ENCODE results near the gene AAMP. TPM values are rescaled to one million over a fixed set of nuclear protein-coding genes. Genes with fewer than 3 reads are reported as not detected.

The AAMP gene
- total and polyA plus RNA-seq, 9 donors, result 71.1 to 144 (median 106) TPM

DNA sequence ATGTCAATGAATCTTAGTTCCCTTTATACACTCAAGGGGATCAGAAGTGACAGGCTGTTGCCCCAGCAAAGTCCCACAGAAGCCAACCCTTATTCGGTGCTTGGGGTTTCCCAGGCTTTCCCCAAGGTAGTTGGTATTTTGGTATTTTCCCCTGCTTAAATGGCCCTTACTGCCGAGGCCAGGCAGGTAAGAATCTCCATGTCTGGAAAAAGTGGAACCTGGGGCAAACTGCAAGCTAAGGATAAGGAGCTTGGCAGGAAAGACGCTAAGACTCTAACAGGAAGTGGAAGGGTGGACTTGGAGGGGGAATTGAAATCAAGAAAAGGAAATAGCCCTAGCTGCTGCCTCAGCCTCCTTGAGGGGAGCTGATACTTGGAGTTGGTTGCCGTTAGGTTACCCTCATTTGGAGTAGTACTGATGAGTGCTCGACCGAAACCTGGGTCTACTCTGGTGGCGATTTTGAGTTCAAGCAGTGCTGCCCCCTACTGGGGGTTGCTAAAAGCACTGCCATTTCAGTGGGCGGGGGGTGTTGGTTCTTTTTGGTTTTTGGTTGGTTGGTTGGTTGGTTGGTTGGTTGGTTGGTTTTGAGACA is 12.5 kb downstream of the AAMP start:
- H3K9me3 ChIP-seq, result no peaks in the 10 kb centered on the region
- TF ChIP-seq, protein P1, sequence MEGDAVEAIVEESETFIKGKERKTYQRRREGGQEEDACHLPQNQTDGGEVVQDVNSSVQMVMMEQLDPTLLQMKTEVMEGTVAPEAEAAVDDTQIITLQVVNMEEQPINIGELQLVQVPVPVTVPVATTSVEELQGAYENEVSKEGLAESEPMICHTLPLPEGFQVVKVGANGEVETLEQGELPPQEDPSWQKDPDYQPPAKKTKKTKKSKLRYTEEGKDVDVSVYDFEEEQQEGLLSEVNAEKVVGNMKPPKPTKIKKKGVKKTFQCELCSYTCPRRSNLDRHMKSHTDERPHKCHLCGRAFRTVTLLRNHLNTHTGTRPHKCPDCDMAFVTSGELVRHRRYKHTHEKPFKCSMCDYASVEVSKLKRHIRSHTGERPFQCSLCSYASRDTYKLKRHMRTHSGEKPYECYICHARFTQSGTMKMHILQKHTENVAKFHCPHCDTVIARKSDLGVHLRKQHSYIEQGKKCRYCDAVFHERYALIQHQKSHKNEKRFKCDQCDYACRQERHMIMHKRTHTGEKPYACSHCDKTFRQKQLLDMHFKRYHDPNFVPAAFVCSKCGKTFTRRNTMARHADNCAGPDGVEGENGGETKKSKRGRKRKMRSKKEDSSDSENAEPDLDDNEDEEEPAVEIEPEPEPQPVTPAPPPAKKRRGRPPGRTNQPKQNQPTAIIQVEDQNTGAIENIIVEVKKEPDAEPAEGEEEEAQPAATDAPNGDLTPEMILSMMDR (IDR thresholded peaks at IDR 0.05), result peak in 1 of 3 donors; percentile 8
- no peak for TF ChIP-seq POLR2A (IDR thresholded peaks at IDR 0.05)
- intact Hi-C loops (cut with DNase I), result no loop called here
- H3K27me3 ChIP-seq, result no peaks in the 10 kb centered on the region
- DNase-seq, result peak in 1 of 5 donors; percentile 37
- 75 to 79% (median 75%) methylated on average over 8 of the region's 8 CpGs for WGBS, 3 donors
- H3K4me3 ChIP-seq, result no peak overlapping the region
- H3K27ac ChIP-seq, result peak overlapping the region in 1 of 2 donors; percentile 6
- no peaks in the 10 kb centered on the region for H3K36me3 ChIP-seq
- H3K4me1 ChIP-seq (ENCODE audit: insufficient read depth), result peaks cover 20% of the 10 kb centered on the region

- DNase-seq, result no peak
- no peaks in the 10 kb centered on the region for H3K36me3 ChIP-seq
- H3K9me3 ChIP-seq, result no peaks in the 10 kb centered on the region
- intact Hi-C loops (cut with DNase I), result no loop called here
- peaks cover 17% of the 10 kb centered on the region for H3K4me1 ChIP-seq (ENCODE audit: insufficient read depth)
- H3K27me3 ChIP-seq, result no peaks in the 10 kb centered on the region
- H3K4me3 ChIP-seq, result no peak overlapping the region
- H3K27ac ChIP-seq, result no peak overlapping the region
- 90 to 91% (median 90%) methylated on average over 13 of the region's 13 CpGs for WGBS, 3 donors
- TF ChIP-seq, protein P1 (IDR thresholded peaks at IDR 0.05), result no peak
- TF ChIP-seq POLR2A (IDR thresholded peaks at IDR 0.05) (no peak), EP300 (IDR thresholded peaks at IDR 0.05) (no peak)
Observed at GRCh38 chr2:218256612-218257350, 13.2 kb downstream of the AAMP start.

GRCh38 chr2:218255446-218255845 is 14.5 kb downstream of the AAMP start:
- H3K9me3 ChIP-seq, result no peaks in the 10 kb centered on the region
- no peak for TF ChIP-seq POLR2A (IDR thresholded peaks at IDR 0.05)
- no peak for TF ChIP-seq EP300 (IDR thresholded peaks at IDR 0.05)
- TF ChIP-seq, protein P1 (IDR thresholded peaks at IDR 0.05), result no peak
- no peak for DNase-seq
- H3K27me3 ChIP-seq, result no peaks in the 10 kb centered on the region
- H3K36me3 ChIP-seq, result no peaks in the 10 kb centered on the region
- H3K4me3 ChIP-seq, result no peak overlapping the region
- H3K4me1 ChIP-seq (ENCODE audit: insufficient read depth), result peaks cover 15% of the 10 kb centered on the region
- 68 to 87% (median 72%) methylated on average over 6 of the region's 6 CpGs for WGBS, 3 donors
- intact Hi-C loops (cut with DNase I), result no loop called here
- no peak overlapping the region for H3K27ac ChIP-seq

DNA sequence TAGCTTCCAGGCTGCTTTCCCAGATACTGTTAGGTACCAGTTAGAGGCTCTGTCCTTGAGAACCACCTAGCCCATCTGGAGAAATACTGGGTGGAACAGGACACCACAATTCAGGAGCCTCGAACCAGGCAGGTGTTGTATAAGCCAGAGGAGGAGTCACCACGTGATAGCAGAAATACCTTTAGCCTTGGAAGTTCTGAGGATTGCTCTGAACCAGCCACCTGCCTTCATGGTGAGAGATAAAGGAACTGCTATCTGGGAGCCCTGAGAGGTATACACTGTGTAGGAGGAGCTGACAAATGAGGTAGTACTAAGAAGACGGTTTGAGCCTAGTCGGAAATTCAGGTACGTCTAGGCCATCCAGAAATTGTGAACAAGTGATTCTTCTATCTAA is 16.7 kb downstream of the AAMP start:
- Histone ChIP-seq H3K4me1 (ENCODE audit: insufficient read depth) (no peaks in the 10 kb centered on the region), H3K9me3 (no peaks in the 10 kb centered on the region), H3K27ac (no peak overlapping the region), H3K36me3 (peaks cover 3% of the 10 kb centered on the region), H3K4me3 (no peak overlapping the region), H3K27me3 (no peaks in the 10 kb centered on the region)
- intact Hi-C loops (cut with DNase I), result no loop called here
- no peak for DNase-seq
- TF ChIP-seq, protein P1 (IDR thresholded peaks at IDR 0.05), result no peak
- no peak for TF ChIP-seq POLR2A (IDR thresholded peaks at IDR 0.05)
- TF ChIP-seq EP300 (IDR thresholded peaks at IDR 0.05), result no peak
- 57 to 70% (median 60%) methylated on average over 5 of the region's 5 CpGs for WGBS, 3 donors
